K562 (cell line): ENCODE data around the gene CHST12.

ENCODE experiments used
- ATF3 ChIP-seq, 2 experiments: fragments of 450-650 bp in 1 of 2; sonication (generic) in 1 of 2; formaldehyde crosslinking in 1 of 2; IDR thresholded peaks in 1 of 2; conservative IDR thresholded peaks in 1 of 2; 2 replicates each; pipeline versions ENCODE4 v1.6.1 to v1.8.1; 2016 to 2023; ENCODE audit warnings: mild to moderate bottlenecking in 2 of 2, moderate library complexity in 2 of 2, inconsistent platforms in 1 of 2, missing genetic modification reagents in 1 of 2
- BDP1 ChIP-seq: IDR thresholded peaks from 3 replicates; pipeline ENCODE4 v1.6.1; 2011; ENCODE audit not compliant: insufficient read length, insufficient read depth
- CEBPB ChIP-seq: fragments of 450-650 bp; IDR thresholded peaks from 2 replicates; pipeline ENCODE4 v1.6.1; 2016; ENCODE audit warnings: missing genetic modification characterization, missing compliant biosample characterization
- CREM ChIP-seq: IDR thresholded peaks from 2 replicates; pipeline ENCODE4 v1.6.1; 2014; ENCODE audit warnings: antibody characterized with exemption, low read depth
- CTCF ChIP-seq, 3 experiments: IDR thresholded peaks in 2 of 3; conservative IDR thresholded peaks in 1 of 3; 2 replicates each; pipeline ENCODE4 v1.5.1; 2011 to 2012; ENCODE audit warnings: low read length in 3 of 3, mild to moderate bottlenecking in 3 of 3, control low read depth in 2 of 3, improper control_type of control experiment in 1 of 3, inconsistent platforms in 1 of 3, low read depth in 1 of 3, mixed read lengths in 1 of 3, moderate library complexity in 1 of 3; ENCODE audit not compliant: insufficient read depth in 2 of 3
- GABPB1 ChIP-seq: sonication (generic); formaldehyde crosslinking; IDR thresholded peaks from 2 replicates; pipeline ENCODE4 v1.8.0; 2022; ENCODE audit warnings: mild to moderate bottlenecking, missing genetic modification reagents
- HDAC1 ChIP-seq, 2 experiments: fragments of 450-650 bp; IDR thresholded peaks; 2 replicates each; pipeline ENCODE4 v1.6.1; 2016 to 2017; ENCODE audit warnings: inconsistent platforms in 1 of 2, mild to moderate bottlenecking in 1 of 2, moderate library complexity in 1 of 2
- HEY1 ChIP-seq: fragments of 250-450 bp; sonication (Bioruptor Pico); IDR thresholded peaks from 2 replicates; pipeline ENCODE4 v1.5.0; 2020; ENCODE audit warnings: mild to moderate bottlenecking, moderate library complexity, borderline replicate concordance
- OTX1 ChIP-seq: fragments of 450-650 bp; formaldehyde crosslinking; IDR thresholded peaks from 2 replicates; pipeline ENCODE4 v1.4.0; 2022; ENCODE audit warnings: mild to moderate bottlenecking
- RAD21 ChIP-seq, 2 experiments: fragments of 250-450 bp in 1 of 2; fragments of 450-650 bp in 1 of 2; sonication (Bioruptor Pico) in 1 of 2; formaldehyde crosslinking in 1 of 2; IDR thresholded peaks in 1 of 2; conservative IDR thresholded peaks in 1 of 2; 2 replicates each; pipeline versions ENCODE4 v1.4.0 to v1.8.0; 2020 to 2022; ENCODE audit warnings: mild to moderate bottlenecking in 2 of 2, moderate library complexity in 1 of 2
- RFX5 ChIP-seq: IDR thresholded peaks from 2 replicates; pipeline ENCODE4 v1.6.1; 2011; ENCODE audit warnings: low read depth, mild to moderate bottlenecking, improper control_type of control experiment, low read length
- SNRNP70 ChIP-seq: fragments of 200-400 bp; formaldehyde crosslinking; optimal IDR thresholded peaks from 2 replicates; pipeline ENCODE3; 2017; ENCODE audit warnings: low read depth, low read length
- STAT5A ChIP-seq: IDR thresholded peaks from 2 replicates; pipeline ENCODE4 v1.6.1; 2012; ENCODE audit warnings: low read length, inconsistent platforms, borderline replicate concordance

GRCh38 chr7:2495418-2496299 is 92.2 kb downstream of the CHST12 start:
- TF ChIP-seq CTCF (IDR thresholded peaks at IDR 0.05 in 2 of 3, conservative IDR thresholded peaks at IDR 0.05 in 1 of 3; ENCODE audit: insufficient read depth in 2 of 3, low read depth in 1 of 3, low read length in 3 of 3) (no peak), CREM (no peak), STAT5A (no peak), HDAC1 (IDR thresholded peaks at IDR 0.05) (no peak), ATF3 (IDR thresholded peaks at IDR 0.05) (no peak), ATF3 (CRISPR knock-in tag; conservative IDR thresholded peaks at IDR 0.05) (no peak), HEY1 (no peak), OTX1 (CRISPR knock-in tag) (no peak), GABPB1 (no peak), CEBPB (tag) (no peak), RAD21 (CRISPR knock-in tag; conservative IDR thresholded peaks at IDR 0.05 in 1 of 2, IDR thresholded peaks at IDR 0.05 in 1 of 2) (no peak), BDP1 (no peak), SNRNP70 (no peak), RFX5 (no peak)
